T-cell (primary cell): ENCODE measurements around the gene HIKESHI. TPM values are rescaled to one million over a fixed set of nuclear protein-coding genes. Genes with fewer than 3 reads are reported as not detected.

ENCODE experiments used
- ATAC-seq, 4 experiments: fragments of 200-7000 bp in 3 of 4; fragments of 150-1000 bp in 1 of 4; cut with Tn5 transposase; replicated peaks in 1 of 4; 1 replicate in 3 of 4; 2 replicates in 1 of 4; pipeline ENCODE4 v1.10.0; 2021; ENCODE audit warnings: moderate library complexity in 3 of 4, mild to moderate bottlenecking in 2 of 4, moderate number of reproducible peaks in 1 of 4
- CTCF ChIA-PET, 2 donors: fragments of 300-600 bp; sonication (Branson Sonifier 250); formaldehyde crosslinking; loops; one replicate each; lab custom pipeline; 2022; ENCODE audit warnings: antibody characterized with exemption in 2 of 2; lab: Charles Lee
- POLR2A ChIA-PET, 2 donors: fragments of 300-600 bp; sonication (Branson Sonifier 250); formaldehyde crosslinking; loops; one replicate each; lab custom pipeline; 2022; ENCODE audit warnings: antibody characterized with exemption in 2 of 2; lab: Charles Lee
- DNase-seq, 35 experiments: peaks; one replicate each; pipeline versions ENCODE4 v3.0.0 to v3.0.0-alpha.2; 2013 to 2023
- H3K27ac ChIP-seq: one replicate; pipeline ENCODE4 v1.5.1; 2013; ENCODE audit warnings: low read length
- H3K27me3 ChIP-seq, 2 experiments: replicated peaks in 1 of 2; 1 replicate in 1 of 2; 2 replicates in 1 of 2; pipeline versions ENCODE4 v1.6.1 to v1.7.0; 2013; ENCODE audit warnings: low read length in 1 of 2, mixed read lengths in 1 of 2; ENCODE audit not compliant: control insufficient read depth in 2 of 2, insufficient read depth in 2 of 2; ENCODE audit errors: extremely low read depth in 1 of 2
- H3K36me3 ChIP-seq, 2 donors: 1 replicate in 1 of 2; 2 replicates in 1 of 2; pipeline versions ENCODE4 v1.6.1 to v1.7.0; 2013; ENCODE audit warnings: low read length in 1 of 2; ENCODE audit not compliant: control insufficient read depth in 2 of 2, insufficient read depth in 1 of 2; ENCODE audit errors: extremely low read depth in 1 of 2
- H3K4me1 ChIP-seq, 2 experiments: 1 replicate in 1 of 2; 2 replicates in 1 of 2; pipeline versions ENCODE4 v1.6.1 to v1.7.0; 2013; ENCODE audit warnings: low read length in 2 of 2, mixed read lengths in 1 of 2; ENCODE audit not compliant: insufficient read depth in 2 of 2, control insufficient read depth in 1 of 2; ENCODE audit errors: extremely low read depth in 1 of 2
- H3K4me3 ChIP-seq, 2 donors: 1 replicate in 1 of 2; 2 replicates in 1 of 2; pipeline versions ENCODE4 v1.5.1 to v1.7.0; 2013; ENCODE audit warnings: mild to moderate bottlenecking in 2 of 2, low read length in 1 of 2, moderate library complexity in 1 of 2; ENCODE audit not compliant: control insufficient read depth in 1 of 2; ENCODE audit errors: extremely low read depth in 1 of 2
- H3K9me3 ChIP-seq: 2 replicates; pipeline ENCODE4 v1.7.0; 2013
- H3K27ac Mint-ChIP-seq, 2 donors: one replicate each; pipeline ENCODE4 v1.8.0; 2020 to 2021; ENCODE audit warnings: mild to moderate bottlenecking in 2 of 2, mixed read lengths in 2 of 2
- H3K27me3 Mint-ChIP-seq, 2 donors: one replicate each; pipeline ENCODE4 v1.8.0; 2021 to 2022; ENCODE audit warnings: mixed read lengths in 2 of 2
- H3K36me3 Mint-ChIP-seq: one replicate; pipeline ENCODE4 v1.8.0; 2021; ENCODE audit warnings: mixed read lengths
- H3K4me1 Mint-ChIP-seq, 3 donors: one replicate each; pipeline ENCODE4 v1.8.0; 2020 to 2022; ENCODE audit warnings: mixed read lengths in 3 of 3, mild to moderate bottlenecking in 1 of 3
- H3K4me3 Mint-ChIP-seq, 3 donors: one replicate each; pipeline ENCODE4 v1.8.0; 2020 to 2022; ENCODE audit warnings: mild to moderate bottlenecking in 3 of 3, mixed read lengths in 3 of 3, moderate library complexity in 3 of 3
- H3K9me3 Mint-ChIP-seq, 3 donors: one replicate each; pipeline ENCODE4 v1.8.0; 2020 to 2022; ENCODE audit warnings: mixed read lengths in 3 of 3
- WGBS: methylation state at CpG from one replicate; pipeline ENCODE4 v1.1.5; 2013; ENCODE audit warnings: missing lambda C conversion rate; ENCODE audit not compliant: insufficient coverage; 5-methylcytosine and 5-hydroxymethylcytosine counted together
- total RNA-seq, 35 experiments: library from RNA in 6 of 35; stranded (reverse) in 6 of 35; fragments of 120-200 nt in 1 of 35; gene quantifications; one replicate each; pipeline versions ENCODE4 v1.2.1 to v1.2.4 and lab custom pipeline; 2013 to 2026

HIKESHI gene
- total RNA-seq, 5 donors from 2014 or later (not counting 1 experiment from before 2014, with no cell fraction given), result 20.6 to 32.1 (median 28.7) TPM

DNA sequence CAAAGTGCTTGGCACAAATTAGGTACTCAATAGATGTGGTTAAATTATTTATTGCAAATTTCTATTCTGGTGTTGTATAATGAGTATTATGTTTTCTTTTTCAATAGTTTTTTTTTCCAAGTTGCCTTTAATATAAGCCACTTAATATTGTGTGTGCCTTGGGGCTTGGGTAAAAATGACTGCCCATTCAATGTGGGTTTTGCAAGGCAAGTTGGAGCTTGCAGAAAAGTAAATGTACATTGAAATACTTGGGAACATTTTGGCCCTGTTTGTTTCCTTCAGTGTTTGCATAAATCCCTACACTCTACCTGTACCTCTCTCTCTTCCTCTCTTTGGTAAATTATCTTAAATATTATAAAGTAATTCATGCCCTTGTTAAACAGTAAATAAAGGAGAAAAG, 70.5 kb downstream of the HIKESHI start:
- Mint-ChIP-seq H3K9me3 (no peaks in the 10 kb centered on the region), H3K36me3 (no peaks in the 10 kb centered on the region), H3K27ac (no peak overlapping the region), H3K27me3 (peaks cover 4 to 6% of the 10 kb centered on the region in 2 donors), H3K4me1 (no peaks in the 10 kb centered on the region), H3K4me3 (no peak overlapping the region)
- no peak overlapping the region for H3K27ac ChIP-seq
- H3K9me3 ChIP-seq, result no peaks in the 10 kb centered on the region
- no peak for DNase-seq
- H3K27me3 ChIP-seq, result peaks cover 0 to 4% of the 10 kb centered on the region in 2 experiments
- ChIA-PET CTCF (no interaction called here), POLR2A (no interaction called here)
- no peaks in the 10 kb centered on the region for H3K4me1 ChIP-seq
- H3K36me3 ChIP-seq, result no peaks in the 10 kb centered on the region
- no peak overlapping the region for H3K4me3 ChIP-seq
- ATAC-seq, result no peak

DNA sequence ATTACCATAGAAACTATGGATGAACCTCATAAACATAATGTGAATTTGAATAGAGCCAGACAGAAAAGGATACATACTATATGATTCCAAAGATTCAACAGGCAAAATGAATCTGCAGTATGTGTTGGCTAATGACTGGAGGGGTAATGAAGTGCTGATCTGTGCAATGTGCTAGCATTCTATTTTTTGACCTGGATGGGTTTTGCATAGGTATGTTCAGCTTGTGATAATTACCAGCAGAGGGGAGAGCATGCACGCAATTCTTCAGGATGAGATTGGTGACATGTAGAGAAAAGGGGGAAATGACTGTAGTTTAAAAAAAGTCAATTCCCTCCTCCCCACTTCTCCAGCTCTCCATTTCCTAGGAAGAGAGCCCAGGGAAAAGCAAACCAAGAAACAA, 72.0 kb downstream of the HIKESHI start:
- Histone ChIP-seq H3K27ac (no peak overlapping the region), H3K9me3 (no peaks in the 10 kb centered on the region), H3K4me3 (no peak overlapping the region), H3K4me1 (no peaks in the 10 kb centered on the region), H3K36me3 (no peaks in the 10 kb centered on the region), H3K27me3 (peaks cover 0 to 4% of the 10 kb centered on the region in 2 experiments)
- ATAC-seq (no peak), DNase-seq (no peak)
- no peak overlapping the region for H3K4me3 Mint-ChIP-seq
- peaks cover 4 to 6% of the 10 kb centered on the region in 2 donors for H3K27me3 Mint-ChIP-seq
- ChIA-PET CTCF (no interaction called here), POLR2A (no interaction called here)
- WGBS, result no CpG with 5 or more reads among the region's 1 CpG
- no peaks in the 10 kb centered on the region for H3K9me3 Mint-ChIP-seq
- no peak overlapping the region for H3K27ac Mint-ChIP-seq
- H3K4me1 Mint-ChIP-seq, result no peaks in the 10 kb centered on the region
- no peaks in the 10 kb centered on the region for H3K36me3 Mint-ChIP-seq

DNA sequence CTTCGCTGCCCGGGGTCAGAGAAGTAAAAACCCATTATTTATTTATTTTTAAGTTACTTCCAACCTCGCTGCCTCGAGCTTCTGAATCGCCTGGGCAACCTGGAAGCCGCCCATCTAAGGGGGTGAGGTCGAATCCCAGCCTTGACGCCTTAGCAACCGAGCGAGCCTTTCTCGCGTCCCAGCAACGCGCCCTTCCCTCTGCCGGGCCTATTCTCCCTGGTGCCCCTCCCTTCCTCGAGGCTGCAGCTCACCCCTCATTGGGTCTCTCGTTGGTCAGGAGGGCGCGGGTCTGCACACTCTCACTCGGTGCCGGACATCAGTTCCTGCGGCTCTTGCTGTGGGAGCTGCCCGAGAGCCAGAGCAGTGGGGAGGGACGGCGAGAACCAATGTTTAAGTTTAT, 72.5 kb downstream of the HIKESHI start, which contains the start of gene CCDC81:
Gene CCDC81 (plus strand): TSS at position 302 of the 400 bp plus-strand sequence. CDS start 277 bp downstream, outside the sequence.
- H3K27me3 ChIP-seq, result peaks cover 0 to 4% of the 10 kb centered on the region in 2 experiments
- 42% methylated on average over 18 of the region's 25 CpGs for WGBS
- CTCF ChIA-PET, result no interaction called here
- H3K36me3 ChIP-seq, result no peaks in the 10 kb centered on the region
- no peak within 1 kb of the TSS for H3K27ac ChIP-seq
- no peaks in the 10 kb centered on the region for H3K9me3 ChIP-seq
- no peaks in the 10 kb centered on the region for H3K9me3 Mint-ChIP-seq
- ATAC-seq (no peak), DNase-seq (no peak)
- POLR2A ChIA-PET, result no interaction called here
- H3K36me3 Mint-ChIP-seq, result no peaks in the 10 kb centered on the region
- no peak within 1 kb of the TSS for H3K27ac Mint-ChIP-seq
- H3K27me3 Mint-ChIP-seq, result peaks cover 4 to 6% of the 10 kb centered on the region in 2 donors
- H3K4me3 Mint-ChIP-seq, result no peak within 1 kb of the TSS
- H3K4me3 ChIP-seq, result no peak within 1 kb of the TSS
- no peaks in the 10 kb centered on the region for H3K4me1 Mint-ChIP-seq
- no peaks in the 10 kb centered on the region for H3K4me1 ChIP-seq

DNA sequence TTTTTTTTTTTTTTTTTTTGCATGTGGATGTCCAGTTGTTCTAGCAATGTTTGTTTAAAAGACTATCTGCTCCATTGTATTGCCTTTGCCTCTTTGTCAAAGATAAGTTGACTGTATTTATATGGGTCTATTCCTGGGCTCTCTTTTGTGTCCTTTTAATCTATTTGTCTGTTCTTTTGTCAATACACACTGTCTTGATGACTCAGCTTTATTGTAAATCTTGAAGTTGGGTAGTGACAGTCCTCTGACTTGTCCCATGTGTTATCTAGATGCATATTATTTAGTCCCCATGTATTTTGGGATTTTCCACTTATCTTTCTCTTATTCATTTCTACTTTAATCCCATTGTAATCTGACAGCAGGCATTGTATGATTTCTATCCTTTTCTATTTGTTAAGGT, 75.9 kb downstream of the HIKESHI start:
- Histone ChIP-seq H3K4me1 (no peaks in the 10 kb centered on the region), H3K27me3 (peaks cover 0 to 4% of the 10 kb centered on the region in 2 experiments), H3K36me3 (no peaks in the 10 kb centered on the region), H3K27ac (no peak overlapping the region), H3K4me3 (no peak overlapping the region), H3K9me3 (no peaks in the 10 kb centered on the region)
- CTCF ChIA-PET, result no interaction called here
- H3K4me3 Mint-ChIP-seq, result no peak overlapping the region
- H3K9me3 Mint-ChIP-seq, result no peaks in the 10 kb centered on the region
- no peaks in the 10 kb centered on the region for H3K36me3 Mint-ChIP-seq
- DNase-seq (no peak), ATAC-seq (no peak)
- H3K27me3 Mint-ChIP-seq, result peaks cover 4 to 6% of the 10 kb centered on the region in 2 donors
- no peaks in the 10 kb centered on the region for H3K4me1 Mint-ChIP-seq
- H3K27ac Mint-ChIP-seq, result no peak overlapping the region
- POLR2A ChIA-PET, result no interaction called here

DNA sequence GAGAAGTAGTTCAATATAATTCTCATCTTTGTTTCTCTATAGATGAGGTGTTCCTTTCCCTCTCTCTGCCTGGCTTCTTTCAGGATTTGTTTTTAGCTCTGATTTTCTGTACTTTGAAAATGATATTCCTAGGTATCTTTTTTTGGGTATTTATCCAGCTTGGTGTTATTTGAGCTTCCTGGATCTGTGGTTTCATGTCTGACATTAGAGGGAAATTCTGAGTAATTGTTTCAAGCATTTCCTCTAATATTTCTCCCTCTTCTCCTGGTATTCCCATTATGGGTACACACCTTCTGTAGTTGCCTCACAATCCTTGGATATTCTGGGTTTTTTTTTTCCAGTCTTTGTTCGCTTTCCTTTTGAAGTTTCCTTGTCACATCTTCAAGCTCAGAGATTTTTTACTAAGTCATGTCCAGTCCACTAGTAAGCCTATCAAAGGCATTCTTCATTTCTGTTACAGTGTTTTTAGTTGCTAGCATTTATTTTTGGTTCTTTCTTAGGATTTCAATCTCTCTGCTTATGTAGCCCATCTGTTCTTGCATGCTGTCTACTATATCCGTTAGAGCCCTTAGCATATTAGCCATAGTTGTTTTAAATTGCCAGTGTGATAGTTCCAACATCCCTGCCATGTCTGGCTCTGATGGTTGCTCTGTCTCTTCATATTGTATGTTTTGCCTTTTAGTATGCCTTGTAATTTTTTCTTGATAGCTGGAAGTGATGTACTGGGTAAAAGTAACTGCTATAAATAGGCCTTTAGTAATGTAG, 78.4 kb downstream of the HIKESHI start:
- ChIA-PET POLR2A (no interaction called here), CTCF (no interaction called here)
- H3K9me3 Mint-ChIP-seq, result no peaks in the 10 kb centered on the region
- no peaks in the 10 kb centered on the region for H3K27me3 Mint-ChIP-seq
- no peak overlapping the region for H3K27ac ChIP-seq
- ATAC-seq (no peak), DNase-seq (no peak)
- H3K27me3 ChIP-seq, result no peaks in the 10 kb centered on the region
- H3K9me3 ChIP-seq, result no peaks in the 10 kb centered on the region
- no peaks in the 10 kb centered on the region for H3K4me1 ChIP-seq
- H3K27ac Mint-ChIP-seq, result no peak overlapping the region
- no CpG with 5 or more reads among the region's 2 CpGs for WGBS
- no peaks in the 10 kb centered on the region for H3K36me3 Mint-ChIP-seq
- no peaks in the 10 kb centered on the region for H3K4me1 Mint-ChIP-seq
- no peak overlapping the region for H3K4me3 Mint-ChIP-seq
- H3K36me3 ChIP-seq, result no peaks in the 10 kb centered on the region
- no peak overlapping the region for H3K4me3 ChIP-seq

DNA sequence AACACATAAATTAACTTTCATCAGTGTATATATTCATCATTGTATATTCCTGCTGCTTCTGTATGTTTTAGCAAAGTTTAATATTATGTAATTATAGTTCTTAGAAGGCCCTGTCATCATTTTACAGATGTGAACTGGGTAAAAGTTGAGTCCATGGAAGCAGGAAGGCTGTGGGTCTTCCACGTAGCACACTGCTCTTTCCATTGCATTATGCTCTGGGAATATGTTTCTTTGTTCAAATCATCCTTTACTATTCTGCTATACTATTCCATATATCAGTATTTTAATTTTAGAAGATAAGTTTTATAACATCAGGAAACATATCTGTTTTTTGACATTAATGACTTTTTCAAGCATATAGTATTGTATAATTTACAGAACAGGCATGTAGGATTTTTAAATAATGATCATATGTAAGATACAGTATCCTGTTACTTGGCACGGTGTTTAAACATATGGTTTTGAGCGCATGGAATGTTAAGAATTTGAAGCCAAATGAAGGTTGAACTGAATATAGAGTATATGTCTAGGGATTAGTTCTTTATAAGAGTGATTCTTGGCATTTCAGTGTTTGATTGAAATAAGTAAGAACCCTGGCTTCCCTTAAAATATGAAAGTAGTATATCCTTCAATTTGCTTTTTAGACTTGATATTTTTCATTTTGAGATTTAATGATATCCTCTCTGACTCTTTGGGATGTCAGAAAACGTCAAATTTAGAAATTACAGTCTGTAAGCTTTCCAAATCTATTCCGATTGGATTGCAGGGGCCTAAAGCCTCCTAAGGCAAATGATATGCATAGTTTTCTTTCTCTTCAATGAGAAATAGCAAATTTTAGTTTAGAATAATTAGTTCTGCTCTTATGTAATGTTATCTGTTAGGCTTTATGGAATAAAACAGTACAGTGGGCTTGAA, 81.3 kb downstream of the HIKESHI start:
- no peak overlapping the region for H3K4me3 Mint-ChIP-seq

More for the DNA sequence above, 81.3 kb downstream of the HIKESHI start:
- WGBS, result 81% methylated on average over 3 of the region's 5 CpGs
- no peak for ATAC-seq
- no peaks in the 10 kb centered on the region for H3K27me3 ChIP-seq
- no peak overlapping the region for H3K4me3 ChIP-seq
- H3K4me1 ChIP-seq, result no peaks in the 10 kb centered on the region
- no peaks in the 10 kb centered on the region for H3K4me1 Mint-ChIP-seq
- no peaks in the 10 kb centered on the region for H3K9me3 Mint-ChIP-seq
- no peaks in the 10 kb centered on the region for H3K36me3 ChIP-seq
- no peaks in the 10 kb centered on the region for H3K9me3 ChIP-seq
- H3K27ac ChIP-seq, result no peak overlapping the region
- peaks cover 3% of the 10 kb centered on the region for H3K36me3 Mint-ChIP-seq
- POLR2A ChIA-PET, result no interaction called here
- DNase-seq, result no peak
- CTCF ChIA-PET, result no interaction called here
- H3K27ac Mint-ChIP-seq, result no peak overlapping the region
- H3K27me3 Mint-ChIP-seq, result no peaks in the 10 kb centered on the region
